ENCODE results near the gene PLCH2. TPM values are rescaled to one million over a fixed set of nuclear protein-coding genes. Genes with fewer than 3 reads are reported as not detected.

The PLCH2 gene
- total and polyA plus RNA-seq, 2 donors (not counting 3 experiments of a cell fraction or from before 2014, with no cell fraction given), result 0.19 to 0.31 TPM

- no peaks in the 10 kb centered on the region for H4K20me1 ChIP-seq (replicated peaks; ENCODE audit: control insufficient read depth, extremely low read depth, insufficient read depth, low read length)
- H3K4me3 ChIP-seq (replicated peaks in 1 of 3; ENCODE audit: insufficient read depth in 1 of 3, low read depth in 1 of 3, low read length in 3 of 3), result no peak overlapping the region
- H3K79me2 ChIP-seq (ENCODE audit: control insufficient read depth, insufficient read depth, low read length), result no peaks in the 10 kb centered on the region
- peaks cover 4% of the 10 kb centered on the region for H3K4me1 ChIP-seq (ENCODE audit: control insufficient read depth, extremely low read depth, insufficient read depth, low read length)
- TF ChIP-seq MAX (IDR thresholded peaks at IDR 0.05; ENCODE audit: insufficient read depth, insufficient read length) (no peak), POLR2A (IDR thresholded peaks at IDR 0.05; ENCODE audit: low read depth, low read length) (no peak), MYC (IDR thresholded peaks at IDR 0.05; ENCODE audit: low read depth, low read length) (no peak), FOS (IDR thresholded peaks at IDR 0.05; ENCODE audit: borderline replicate concordance, insufficient read depth, low read length) (no peak), JUN (IDR thresholded peaks at IDR 0.05; ENCODE audit: borderline replicate concordance, insufficient read depth, insufficient read length, low read depth) (no peak), POLR2AphosphoS5 (IDR thresholded peaks at IDR 0.05; ENCODE audit: insufficient read depth, low read depth, low read length) (no peak), GATA2 (IDR thresholded peaks at IDR 0.05; ENCODE audit: insufficient read depth, insufficient read length, low read depth, low read length) (no peak), EZH2 (IDR thresholded peaks at IDR 0.05; ENCODE audit: borderline replicate concordance, low read depth, low read length, severe bottlenecking) (no peak)
- TF ChIP-seq, protein P1, sequence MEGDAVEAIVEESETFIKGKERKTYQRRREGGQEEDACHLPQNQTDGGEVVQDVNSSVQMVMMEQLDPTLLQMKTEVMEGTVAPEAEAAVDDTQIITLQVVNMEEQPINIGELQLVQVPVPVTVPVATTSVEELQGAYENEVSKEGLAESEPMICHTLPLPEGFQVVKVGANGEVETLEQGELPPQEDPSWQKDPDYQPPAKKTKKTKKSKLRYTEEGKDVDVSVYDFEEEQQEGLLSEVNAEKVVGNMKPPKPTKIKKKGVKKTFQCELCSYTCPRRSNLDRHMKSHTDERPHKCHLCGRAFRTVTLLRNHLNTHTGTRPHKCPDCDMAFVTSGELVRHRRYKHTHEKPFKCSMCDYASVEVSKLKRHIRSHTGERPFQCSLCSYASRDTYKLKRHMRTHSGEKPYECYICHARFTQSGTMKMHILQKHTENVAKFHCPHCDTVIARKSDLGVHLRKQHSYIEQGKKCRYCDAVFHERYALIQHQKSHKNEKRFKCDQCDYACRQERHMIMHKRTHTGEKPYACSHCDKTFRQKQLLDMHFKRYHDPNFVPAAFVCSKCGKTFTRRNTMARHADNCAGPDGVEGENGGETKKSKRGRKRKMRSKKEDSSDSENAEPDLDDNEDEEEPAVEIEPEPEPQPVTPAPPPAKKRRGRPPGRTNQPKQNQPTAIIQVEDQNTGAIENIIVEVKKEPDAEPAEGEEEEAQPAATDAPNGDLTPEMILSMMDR (IDR thresholded peaks at IDR 0.05; ENCODE audit: extremely low read depth in 1 of 2, insufficient read depth in 1 of 2, low read depth in 1 of 2, low read length in 2 of 2), result no peak
- ChIA-PET POLR2A (no interaction called here), CTCF (no interaction called here)
- DNase-seq (ENCODE audit: low read depth, low spot score), result no peak
- no peak overlapping the region for H2AFZ ChIP-seq (ENCODE audit: low read depth, low read length)
- H3K27me3 ChIP-seq (ENCODE audit: control insufficient read depth in 2 of 2, insufficient read depth in 2 of 2, low read length in 2 of 2), result peaks cover 6 to 9% of the 10 kb centered on the region in 2 experiments
- H3K9me1 ChIP-seq (replicated peaks; ENCODE audit: control insufficient read depth, extremely low read depth, insufficient read depth, low read length), result no peaks in the 10 kb centered on the region
- H3K9ac ChIP-seq (replicated peaks; ENCODE audit: extremely low read depth, insufficient read depth, low read length), result no peak overlapping the region
- no peak overlapping the region for H3K4me2 ChIP-seq (ENCODE audit: insufficient read depth, low read length)
- H3K36me3 ChIP-seq (ENCODE audit: control insufficient read depth in 2 of 2, extremely low read depth in 1 of 2, insufficient read depth in 2 of 2, low read length in 2 of 2), result no peaks in the 10 kb centered on the region
- BruUV-seq (replicated peaks), result no TSS peak
- H3K9me3 ChIP-seq (replicated peaks; ENCODE audit: control insufficient read depth, insufficient read depth, low read length), result no peaks in the 10 kb centered on the region
- intact Hi-C loops (cut with micrococcal nuclease) (no loop called here), dilution Hi-C loops (cut with MboI; ENCODE audit: extremely low pct_ligation_motif_present, low sequenced_read_pairs) (no loop called here)
- no peak for FAIRE-seq
- H3K27ac ChIP-seq (ENCODE audit: insufficient read depth, low read depth, low read length), result no peak overlapping the region
These were observed 37.4 kb upstream of the PLCH2 start for GRCh38 chr1:2438641-2439040.

Measured in endothelial cell of umbilical vein (primary cell).